ENCODE data around the gene SUN3.

GRCh38 chr7:47991270-47991669 is 37.6 kb downstream of the SUN3 start:
- TF ChIP-seq CTCF (IDR thresholded peaks at IDR 0.05 in 4 of 5, conservative IDR thresholded peaks at IDR 0.05 in 1 of 5) (no peak), POLR2A (IDR thresholded peaks at IDR 0.05) (no peak)
